Measurements from ENCODE around the gene DTNBP1. TPM values are rescaled to one million over a fixed set of nuclear protein-coding genes. Genes with fewer than 3 reads are reported as not detected.

DTNBP1 gene
- total RNA-seq (2014; rRNA removed; shearing (Covaris generic)) = 7.5 and 15.3 TPM in 2 replicates

- peak; percentile 46 for DNase-seq (ENCODE audit: low spot score)
Measured at GRCh38 chr6:15662326-15663129, at the start of gene DTNBP1. TSS of gene DTNBP1 (minus strand) at chr6:15663028. CDS start at chr6:15662869, 159 bp downstream.

- DNase-seq (ENCODE audit: low spot score) = no peak
Measured at GRCh38 chr6:15709651-15710269, 46.9 kb upstream of the DTNBP1 start.

GRCh38 chr6:15708231-15708630, 45.4 kb upstream of the DTNBP1 start:
- DNase-seq (ENCODE audit: low spot score) = no peak

- no peak for DNase-seq (ENCODE audit: low spot score)
Measured at GRCh38 chr6:15705981-15706380, 43.2 kb upstream of the DTNBP1 start.

- DNase-seq (ENCODE audit: low spot score) = no peak
Measured at GRCh38 chr6:15698471-15698870, 35.6 kb upstream of the DTNBP1 start.

GRCh38 chr6:15697895-15698294, 35.1 kb upstream of the DTNBP1 start:
- DNase-seq (ENCODE audit: low spot score) = no peak

GRCh38 chr6:15691250-15691869, 28.5 kb upstream of the DTNBP1 start:
- DNase-seq (ENCODE audit: low spot score) = peak; percentile 93

- DNase-seq (ENCODE audit: low spot score) = no peak
Measured at GRCh38 chr6:15690510-15690909, 27.7 kb upstream of the DTNBP1 start.

- no peak for DNase-seq (ENCODE audit: low spot score)
Measured at GRCh38 chr6:15689586-15690482, 27.0 kb upstream of the DTNBP1 start.

GRCh38 chr6:15685619-15686018, 22.8 kb upstream of the DTNBP1 start:
- no peak for DNase-seq (ENCODE audit: low spot score)

- DNase-seq (ENCODE audit: low spot score) = no peak
Measured at GRCh38 chr6:15682965-15683822, 20.4 kb upstream of the DTNBP1 start.

- no peak for DNase-seq (ENCODE audit: low spot score)
Measured at GRCh38 chr6:15681946-15682345, 19.1 kb upstream of the DTNBP1 start.

GRCh38 chr6:15678514-15678913, 15.7 kb upstream of the DTNBP1 start:
- DNase-seq (ENCODE audit: low spot score) = no peak

- DNase-seq (ENCODE audit: low spot score) = no peak
Measured at GRCh38 chr6:15677822-15678221, 15.0 kb upstream of the DTNBP1 start.

- DNase-seq (ENCODE audit: low spot score) = no peak
Measured at GRCh38 chr6:15675536-15676220, 12.8 kb upstream of the DTNBP1 start.

- DNase-seq (ENCODE audit: low spot score) = peak; percentile 16
Measured at GRCh38 chr6:15674690-15675386, 12.0 kb upstream of the DTNBP1 start.

GRCh38 chr6:15673666-15674065, 10.8 kb upstream of the DTNBP1 start:
- no peak for DNase-seq (ENCODE audit: low spot score)

GRCh38 chr6:15672818-15673217, 10.0 kb upstream of the DTNBP1 start:
- DNase-seq (ENCODE audit: low spot score) = no peak

GRCh38 chr6:15672291-15672690, 9.5 kb upstream of the DTNBP1 start:
- no peak for DNase-seq (ENCODE audit: low spot score)

- DNase-seq (ENCODE audit: low spot score) = no peak
Measured at GRCh38 chr6:15668918-15669317, 6.1 kb upstream of the DTNBP1 start.
